NCI-H526 (cell line): ENCODE data around the gene IFI27.

Experiments
- DNase-seq, 2 experiments: peaks; one replicate each; lab custom pipeline; 2025; lab: John Stamatoyannopoulos, UW

The IFI27 gene

DNA sequence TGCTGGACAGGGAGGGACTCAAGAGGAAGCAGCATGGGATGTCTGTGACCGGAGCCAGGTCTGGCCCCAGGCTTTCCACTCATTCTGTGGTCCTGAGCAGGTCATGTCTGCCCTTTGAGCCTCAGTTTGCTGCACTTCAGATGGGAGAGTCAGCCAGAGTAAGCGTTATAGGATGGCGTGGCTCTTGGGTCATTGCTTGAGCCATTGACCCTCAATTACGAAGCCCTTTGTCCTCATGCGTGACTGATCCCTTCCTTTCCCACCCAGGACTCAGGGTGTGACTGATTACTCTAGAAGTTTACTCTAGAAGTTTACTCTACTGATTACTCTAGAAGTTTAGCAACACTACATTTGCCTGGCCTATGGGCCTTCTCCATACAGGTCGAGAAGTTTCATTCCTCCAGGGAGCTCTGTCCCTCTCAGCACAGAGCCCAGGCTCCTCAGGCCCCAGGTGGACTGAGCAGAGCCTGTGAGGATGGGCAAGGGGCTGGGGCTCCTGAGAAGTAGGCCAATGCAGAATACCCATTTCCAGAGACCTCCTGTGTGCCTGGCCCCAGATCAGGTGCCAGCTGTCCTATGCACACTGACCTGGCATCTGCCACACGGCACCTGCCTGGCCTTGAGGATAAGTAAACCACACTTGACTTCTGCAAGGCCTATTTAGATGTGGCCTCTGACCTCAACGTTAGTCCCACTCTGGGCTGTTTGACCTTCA lies 7.6 kb upstream of the IFI27 start:
- DNase-seq: no peak

GRCh38 chr14:94103554-94104150 lies 6.9 kb upstream of the IFI27 start:
- DNase-seq: no peak

GRCh38 chr14:94104731-94105130 lies 5.8 kb upstream of the IFI27 start:
- no peak for DNase-seq

DNA sequence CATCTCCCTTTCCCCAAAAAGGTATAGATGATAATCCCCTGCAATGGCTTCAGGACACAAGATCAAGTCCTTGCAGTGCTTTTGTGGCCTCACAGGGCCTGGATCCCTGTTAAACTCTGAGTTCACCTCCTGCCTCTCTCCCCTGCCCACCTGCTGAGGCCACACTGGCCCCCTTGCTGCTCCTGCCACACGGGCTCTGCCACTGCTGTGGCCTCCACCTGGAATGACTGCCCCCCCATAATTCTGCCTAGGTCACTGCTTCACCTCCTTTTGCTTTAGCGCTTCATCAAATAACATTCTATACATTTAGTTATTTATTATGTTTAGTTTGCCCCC lies 653 bp upstream of the IFI27 start:
- no peak for DNase-seq

DNA sequence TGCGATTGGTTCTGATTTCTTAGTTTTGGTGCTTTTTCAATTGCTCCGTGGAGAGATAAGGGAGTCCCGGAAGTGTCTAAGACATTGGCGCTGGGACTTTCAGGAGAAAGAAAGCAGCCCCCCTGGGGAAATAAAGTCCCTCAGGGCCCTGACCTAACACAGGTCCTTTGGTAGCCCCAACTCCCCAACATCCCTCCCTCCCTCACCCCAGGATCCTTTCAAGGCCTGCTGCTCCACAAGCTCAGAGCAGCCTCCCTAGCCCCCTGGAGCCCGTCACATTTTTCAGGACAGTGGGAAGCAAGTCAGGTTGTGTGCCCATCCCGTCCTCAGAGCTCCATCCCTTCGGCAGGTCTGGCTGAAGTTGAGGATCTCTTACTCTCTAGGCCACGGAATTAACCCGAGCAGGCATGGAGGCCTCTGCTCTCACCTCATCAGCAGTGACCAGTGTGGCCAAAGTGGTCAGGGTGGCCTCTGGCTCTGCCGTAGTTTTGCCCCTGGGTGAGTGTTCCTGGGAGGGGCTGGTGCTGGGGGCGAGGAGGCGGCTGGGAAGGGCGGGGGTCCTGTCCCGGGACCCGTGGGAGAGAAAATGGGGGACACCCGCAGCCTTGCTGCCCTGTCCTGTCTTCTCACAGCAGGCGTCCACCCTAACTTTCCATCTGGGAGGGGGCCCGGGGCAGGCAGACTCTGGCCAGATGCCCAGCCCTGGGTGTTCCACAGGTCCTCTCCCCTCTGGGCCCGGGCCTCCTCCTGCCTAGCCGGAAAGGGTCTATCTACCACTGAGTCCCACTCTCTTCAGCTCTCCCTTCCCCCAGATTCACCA lies 950 bp downstream of the IFI27 start:
- DNase-seq: no peak

- DNase-seq: no peak
Measured at GRCh38 chr14:94112513-94113063, 2.1 kb downstream of the IFI27 start.

DNA sequence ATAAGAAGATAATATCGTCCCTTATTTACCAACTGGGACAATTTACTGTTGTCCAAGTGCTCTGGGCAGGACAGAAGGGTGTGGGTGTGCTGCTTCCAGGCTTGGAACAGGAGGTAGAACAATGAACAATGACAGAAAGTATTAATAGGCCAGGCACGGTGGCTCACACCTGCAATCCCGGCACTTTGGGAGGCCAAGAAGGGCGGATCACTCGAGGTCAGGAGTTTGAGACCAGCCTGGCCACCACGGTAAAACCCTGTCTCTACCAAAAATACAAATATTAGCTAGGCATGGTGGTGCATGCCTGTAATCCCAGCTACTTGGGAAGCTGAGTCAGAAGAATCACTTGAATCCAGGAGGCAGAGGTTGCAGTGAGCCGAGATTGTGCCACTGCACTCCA lies 2.5 kb downstream of the IFI27 start:
- DNase-seq: no peak

GRCh38 chr14:94113490-94113889 lies 3.0 kb downstream of the IFI27 start:
- DNase-seq: no peak

DNA sequence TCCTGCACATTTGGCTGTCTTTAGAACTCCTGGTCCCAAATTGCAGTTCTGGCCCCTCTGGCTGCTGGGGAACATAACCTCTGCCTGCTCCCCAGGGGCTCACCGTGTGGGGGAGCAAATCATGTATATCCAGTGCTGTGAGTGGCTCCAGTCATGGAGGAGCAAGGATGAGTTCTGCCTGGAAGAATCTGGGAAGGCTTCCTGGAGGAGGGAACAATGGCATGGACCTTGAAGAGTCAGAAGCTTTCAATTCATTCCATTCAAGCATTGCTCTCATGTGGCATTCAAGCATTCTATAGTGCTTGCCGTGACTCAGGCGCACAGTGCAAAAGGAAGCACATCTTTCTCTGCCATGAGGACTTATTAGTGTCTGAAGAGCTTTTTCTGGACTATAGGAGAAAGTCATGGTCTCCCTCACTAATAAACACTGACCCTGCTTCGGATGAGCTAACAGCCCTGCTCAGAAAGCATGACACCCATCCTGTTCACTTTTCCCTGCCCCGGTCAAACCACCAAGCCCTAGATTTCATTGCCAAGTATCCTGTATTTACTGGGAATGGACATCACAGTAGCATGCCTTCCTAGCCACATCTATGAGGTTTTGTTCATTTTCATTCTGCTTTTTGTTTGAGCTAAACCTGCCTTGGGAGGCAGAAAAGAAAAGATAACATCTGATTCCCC lies 3.5 kb downstream of the IFI27 start:
- DNase-seq: no peak

GRCh38 chr14:94114589-94115057 lies 4.1 kb downstream of the IFI27 start:
- no peak for DNase-seq

- no peak for DNase-seq
Measured at GRCh38 chr14:94115058-94115591, 4.6 kb downstream of the IFI27 start.

DNA sequence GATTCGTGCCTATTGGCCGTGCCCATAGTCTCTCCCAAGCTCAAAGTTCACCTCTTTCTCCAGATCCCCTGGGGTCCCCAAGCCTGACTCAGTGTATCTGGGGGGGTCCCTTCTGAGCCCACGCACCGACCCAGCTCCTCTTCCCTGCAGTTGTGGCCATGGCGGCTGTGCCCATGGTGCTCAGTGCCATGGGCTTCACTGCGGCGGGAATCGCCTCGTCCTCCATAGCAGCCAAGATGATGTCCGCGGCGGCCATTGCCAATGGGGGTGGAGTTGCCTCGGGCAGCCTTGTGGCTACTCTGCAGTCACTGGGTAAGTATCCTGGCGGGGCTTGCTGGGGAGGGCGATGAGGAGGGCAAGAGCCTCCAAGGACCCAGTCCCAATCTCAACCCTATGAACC lies 5.1 kb downstream of the IFI27 start:
- DNase-seq: no peak

- no peak for DNase-seq
Measured at GRCh38 chr14:94116701-94117100, 6.2 kb downstream of the IFI27 start.

- no peak for DNase-seq
Measured at GRCh38 chr14:94117856-94118255, 7.3 kb downstream of the IFI27 start.

DNA sequence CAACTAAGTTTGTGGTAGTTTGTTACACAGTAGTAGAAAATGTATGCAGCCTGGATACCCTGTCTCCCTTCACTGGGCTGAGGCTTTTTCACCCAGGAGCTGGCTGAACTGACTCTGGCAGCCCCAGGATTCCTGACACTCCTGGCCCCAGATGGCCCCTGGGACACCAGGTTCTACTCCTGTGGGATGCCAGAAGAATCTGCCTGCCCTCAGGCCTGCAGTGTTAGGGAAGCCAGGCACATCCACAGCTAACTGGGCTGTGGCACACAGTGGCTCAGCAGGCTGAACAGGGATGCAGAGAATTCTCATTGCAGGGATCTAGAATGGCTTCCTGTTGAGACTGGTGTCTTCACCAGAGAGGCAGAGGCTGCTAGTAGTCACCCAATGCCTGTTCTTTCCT lies 8.5 kb downstream of the IFI27 start:
- DNase-seq: no peak

GRCh38 chr14:94120667-94121340 lies 10.3 kb downstream of the IFI27 start:
- DNase-seq: no peak

DNA sequence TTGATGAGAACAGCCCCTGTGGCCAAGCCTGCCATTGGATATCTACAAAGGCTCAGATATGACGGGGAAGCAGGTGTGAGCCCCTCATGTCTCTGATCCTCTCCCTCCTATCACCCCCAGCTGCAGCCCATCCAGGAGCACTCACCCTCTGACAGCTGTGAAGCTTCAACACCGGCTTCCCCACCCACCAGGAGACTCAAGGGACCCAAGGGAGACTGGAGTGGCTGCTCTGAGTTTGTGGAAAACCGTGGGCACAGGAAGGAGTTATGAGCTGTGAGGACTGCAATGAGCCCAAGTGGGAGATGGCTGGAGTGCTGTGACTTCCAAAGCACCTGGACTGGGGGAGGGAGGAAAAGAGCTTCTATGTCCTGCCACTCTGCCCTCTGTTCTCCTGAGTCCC lies 10.9 kb downstream of the IFI27 start:
- no peak for DNase-seq

GRCh38 chr14:94122438-94122837 lies 11.9 kb downstream of the IFI27 start:
- DNase-seq: no peak

DNA sequence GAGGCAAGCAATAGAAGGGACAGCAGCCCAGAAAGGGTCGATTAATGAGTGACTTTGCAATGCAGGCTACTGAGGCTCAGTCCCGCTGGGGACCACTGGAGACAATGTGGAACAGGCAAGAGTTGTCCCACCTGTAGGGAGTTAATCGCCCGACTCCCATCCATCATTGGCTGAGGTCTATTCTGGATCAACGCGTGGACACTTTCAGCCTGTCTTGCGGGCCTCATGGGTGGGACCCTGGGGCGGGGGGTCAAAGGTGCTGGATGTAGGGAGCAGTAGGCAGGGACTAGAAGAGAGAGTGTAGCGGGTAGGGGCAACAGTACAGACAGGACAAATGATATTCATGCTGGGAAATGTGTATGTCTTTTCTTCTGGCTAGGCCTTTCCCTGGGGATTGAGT lies 12.8 kb downstream of the IFI27 start:
- DNase-seq: no peak

DNA sequence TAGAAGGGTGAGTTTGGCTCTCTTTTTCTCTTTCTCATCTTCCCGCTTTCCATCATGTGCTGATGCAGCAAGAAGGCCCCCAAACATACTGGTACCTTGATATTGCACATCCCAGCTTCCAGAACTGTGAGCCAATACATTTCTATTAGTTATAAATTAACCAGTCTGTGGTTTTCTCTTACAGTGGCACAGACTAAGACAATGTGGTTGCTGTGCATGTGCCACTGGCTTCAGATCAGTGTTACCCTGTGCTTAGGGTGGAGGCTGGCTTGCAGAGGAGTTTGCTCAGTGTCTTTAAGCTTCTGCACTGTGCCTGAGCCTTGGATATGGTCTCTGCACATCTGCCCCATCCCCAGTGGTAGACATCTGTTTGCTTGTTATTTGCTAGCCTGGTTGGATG lies 13.3 kb downstream of the IFI27 start:
- DNase-seq: no peak

DNA sequence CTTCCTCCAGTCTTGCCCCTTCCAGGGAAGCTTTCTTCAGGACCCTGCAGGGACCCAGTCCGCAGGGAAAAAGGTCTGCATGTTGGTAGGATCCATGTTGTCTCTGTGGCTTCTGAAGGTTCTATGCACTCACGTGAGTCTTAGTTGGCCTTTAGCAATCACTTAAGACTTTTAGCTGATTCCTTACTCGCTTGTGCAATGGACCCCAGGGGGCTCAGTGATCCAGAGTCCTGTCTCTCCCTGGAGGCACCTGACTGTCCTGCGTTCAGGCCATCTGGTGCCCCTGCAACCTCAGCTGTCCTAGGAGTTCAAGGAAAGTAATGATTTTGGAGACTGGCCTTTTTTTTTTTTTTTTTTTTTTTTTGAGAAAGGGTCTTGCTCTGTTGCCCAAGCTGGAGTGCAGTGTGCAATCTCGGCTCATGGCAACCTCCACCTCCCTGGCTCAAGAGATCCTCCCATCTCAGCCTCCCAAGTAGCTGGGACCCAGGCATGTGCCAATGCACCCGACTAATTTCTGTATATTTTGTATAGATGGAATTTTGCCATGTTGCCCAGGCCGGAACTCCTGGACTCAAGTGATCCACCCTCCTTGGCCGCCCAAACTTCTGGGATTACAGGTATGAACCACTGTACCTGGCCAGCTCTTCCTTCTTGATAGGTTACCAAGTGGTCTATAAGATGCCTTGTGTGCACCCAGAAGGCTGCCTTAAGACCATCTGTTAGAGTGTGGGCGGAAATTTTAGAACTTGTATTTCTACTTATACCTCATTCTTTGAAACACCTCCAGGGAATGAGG lies 14.2 kb downstream of the IFI27 start:
- no peak for DNase-seq
